HepG2 (cell line): ENCODE results near the gene ATRAID. TPM values are rescaled to one million over a fixed set of nuclear protein-coding genes. Genes with fewer than 3 reads are reported as not detected.

Experiments used
- PPARG ChIP-seq: conservative IDR thresholded peaks from 2 replicates; pipeline ENCODE4 v1.6.1; 2016; ENCODE audit warnings: missing biosample characterization, missing genetic modification reagents
- RORA ChIP-seq: sonication (generic); formaldehyde crosslinking; IDR thresholded peaks from 2 replicates; pipeline ENCODE4 v1.5.0; 2020; ENCODE audit warnings: mild to moderate bottlenecking, missing genetic modification reagents, moderate library complexity
- TBP ChIP-seq: sonication (generic); formaldehyde crosslinking; IDR thresholded peaks from 2 replicates; pipeline ENCODE4 v1.5.0; 2020; ENCODE audit warnings: missing genetic modification reagents
- ZNF772 ChIP-seq: sonication (generic); formaldehyde crosslinking; IDR thresholded peaks from 2 replicates; pipeline ENCODE4 v1.5.0; 2020; ENCODE audit warnings: mild to moderate bottlenecking, missing genetic modification reagents
- ZSCAN31 ChIP-seq: sonication (generic); formaldehyde crosslinking; IDR thresholded peaks from 2 replicates; pipeline ENCODE4 v1.5.0; 2020; ENCODE audit warnings: low read depth, mild to moderate bottlenecking, missing genetic modification reagents
- polyA plus RNA-seq, 8 experiments: library from polyadenylated mRNA; depleted of rRNA in 3 of 8; stranded (reverse) in 7 of 8; unstranded in 1 of 8; fragments of >200 nt; fragmentation: Illumina TruSeq in 4 of 8; extraction: Trizol in 4 of 8; gene quantifications; 2 replicates each; pipeline versions ENCODE4 v1.2.1 to v1.2.3, GENCODE V29; 2011 to 2016; ENCODE audit warnings: low read depth in 4 of 8, missing spikeins in 1 of 8, mixed read lengths in 1 of 8; ENCODE audit not compliant: insufficient read depth in 1 of 8
- total RNA-seq, 5 experiments: library from RNA; depleted of rRNA; stranded (reverse); fragments of >200 nt; fragmentation: Illumina TruSeq; extraction: Trizol; gene quantifications; 2 replicates each; pipeline ENCODE4 v1.2.3, GENCODE V29; 2016; ENCODE audit warnings: low read depth in 1 of 5
- TF ChIP-seq, protein P1 (sequence below): sonication (generic); formaldehyde crosslinking; IDR thresholded peaks from 2 replicates; pipeline ENCODE4 v1.5.1; 2020; ENCODE audit warnings: mild to moderate bottlenecking, missing genetic modification reagents, moderate library complexity
- TF ChIP-seq, protein P2 (sequence below): sonication (generic); formaldehyde crosslinking; IDR thresholded peaks from 2 replicates; pipeline ENCODE4 v1.4.0; 2020; ENCODE audit warnings: missing genetic modification reagents, borderline replicate concordance
- TF ChIP-seq, protein P3 (sequence below), 2 experiments: sonication (generic) in 1 of 2; formaldehyde crosslinking in 1 of 2; IDR thresholded peaks; 2 replicates each; pipeline versions ENCODE4 v1.4.0 to v1.6.1; 2016 to 2020; ENCODE audit warnings: borderline replicate concordance in 1 of 2, low read depth in 1 of 2, mild to moderate bottlenecking in 1 of 2, missing genetic modification reagents in 1 of 2

ATRAID gene
- total and polyA plus RNA-seq, 2 of the 13 experiments (the other 11 are each of a cell fraction or from before 2014, with no cell fraction given) = 207 to 382 TPM

DNA sequence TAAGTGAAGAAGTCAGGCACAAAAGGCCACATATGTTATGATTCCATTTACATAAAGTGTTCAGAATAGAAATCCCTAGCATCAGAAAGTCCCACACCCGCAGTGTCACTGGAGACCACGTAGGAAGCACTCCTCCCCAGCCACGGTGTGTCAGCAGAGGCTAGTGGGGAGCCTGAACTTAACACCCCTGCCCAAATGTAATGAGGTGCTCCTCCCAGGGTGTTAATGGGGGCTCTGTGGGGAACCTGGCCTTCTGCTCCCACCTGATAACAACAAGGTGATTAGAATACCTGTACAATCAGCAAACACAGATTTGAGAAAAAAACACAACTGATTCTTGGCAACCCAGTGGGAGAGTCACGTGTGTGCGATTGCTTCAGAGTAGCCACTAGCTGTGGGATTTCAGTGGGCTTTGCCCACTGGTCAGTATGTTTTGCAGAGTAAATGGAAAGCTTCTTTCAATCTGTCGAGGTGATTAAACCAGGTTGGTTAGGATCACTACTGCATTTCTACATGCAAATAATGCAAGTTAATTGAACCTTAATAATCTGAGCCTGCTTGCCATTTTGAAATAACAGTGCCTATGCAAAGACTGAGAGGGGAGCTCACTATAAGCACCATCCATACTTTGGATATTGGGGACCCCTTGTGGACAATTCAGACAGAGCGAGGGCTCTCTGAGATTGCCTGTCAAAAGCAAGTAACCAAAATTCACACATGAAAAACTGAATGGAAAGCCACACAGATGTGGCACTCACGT, 20.6 kb upstream of the ATRAID start (continued):
- TF ChIP-seq ZSCAN31 (CRISPR knock-in tag) (no peak), PPARG (0 out of 2 replicates have a peak, but pooled peaks have one; percentile 23), TBP (CRISPR knock-in tag) (no peak), ZNF772 (CRISPR knock-in tag) (no peak), RORA (no peak)
- TF ChIP-seq, protein P1, sequence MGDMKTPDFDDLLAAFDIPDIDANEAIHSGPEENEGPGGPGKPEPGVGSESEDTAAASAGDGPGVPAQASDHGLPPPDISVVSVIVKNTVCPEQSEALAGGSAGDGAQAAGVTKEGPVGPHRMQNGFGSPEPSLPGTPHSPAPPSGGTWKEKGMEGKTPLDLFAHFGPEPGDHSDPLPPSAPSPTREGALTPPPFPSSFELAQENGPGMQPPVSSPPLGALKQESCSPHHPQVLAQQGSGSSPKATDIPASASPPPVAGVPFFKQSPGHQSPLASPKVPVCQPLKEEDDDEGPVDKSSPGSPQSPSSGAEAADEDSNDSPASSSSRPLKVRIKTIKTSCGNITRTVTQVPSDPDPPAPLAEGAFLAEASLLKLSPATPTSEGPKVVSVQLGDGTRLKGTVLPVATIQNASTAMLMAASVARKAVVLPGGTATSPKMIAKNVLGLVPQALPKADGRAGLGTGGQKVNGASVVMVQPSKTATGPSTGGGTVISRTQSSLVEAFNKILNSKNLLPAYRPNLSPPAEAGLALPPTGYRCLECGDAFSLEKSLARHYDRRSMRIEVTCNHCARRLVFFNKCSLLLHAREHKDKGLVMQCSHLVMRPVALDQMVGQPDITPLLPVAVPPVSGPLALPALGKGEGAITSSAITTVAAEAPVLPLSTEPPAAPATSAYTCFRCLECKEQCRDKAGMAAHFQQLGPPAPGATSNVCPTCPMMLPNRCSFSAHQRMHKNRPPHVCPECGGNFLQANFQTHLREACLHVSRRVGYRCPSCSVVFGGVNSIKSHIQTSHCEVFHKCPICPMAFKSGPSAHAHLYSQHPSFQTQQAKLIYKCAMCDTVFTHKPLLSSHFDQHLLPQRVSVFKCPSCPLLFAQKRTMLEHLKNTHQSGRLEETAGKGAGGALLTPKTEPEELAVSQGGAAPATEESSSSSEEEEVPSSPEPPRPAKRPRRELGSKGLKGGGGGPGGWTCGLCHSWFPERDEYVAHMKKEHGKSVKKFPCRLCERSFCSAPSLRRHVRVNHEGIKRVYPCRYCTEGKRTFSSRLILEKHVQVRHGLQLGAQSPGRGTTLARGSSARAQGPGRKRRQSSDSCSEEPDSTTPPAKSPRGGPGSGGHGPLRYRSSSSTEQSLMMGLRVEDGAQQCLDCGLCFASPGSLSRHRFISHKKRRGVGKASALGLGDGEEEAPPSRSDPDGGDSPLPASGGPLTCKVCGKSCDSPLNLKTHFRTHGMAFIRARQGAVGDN = peak; percentile 31; the same call in 1 of the 2 replicates
- TF ChIP-seq, protein P2, sequence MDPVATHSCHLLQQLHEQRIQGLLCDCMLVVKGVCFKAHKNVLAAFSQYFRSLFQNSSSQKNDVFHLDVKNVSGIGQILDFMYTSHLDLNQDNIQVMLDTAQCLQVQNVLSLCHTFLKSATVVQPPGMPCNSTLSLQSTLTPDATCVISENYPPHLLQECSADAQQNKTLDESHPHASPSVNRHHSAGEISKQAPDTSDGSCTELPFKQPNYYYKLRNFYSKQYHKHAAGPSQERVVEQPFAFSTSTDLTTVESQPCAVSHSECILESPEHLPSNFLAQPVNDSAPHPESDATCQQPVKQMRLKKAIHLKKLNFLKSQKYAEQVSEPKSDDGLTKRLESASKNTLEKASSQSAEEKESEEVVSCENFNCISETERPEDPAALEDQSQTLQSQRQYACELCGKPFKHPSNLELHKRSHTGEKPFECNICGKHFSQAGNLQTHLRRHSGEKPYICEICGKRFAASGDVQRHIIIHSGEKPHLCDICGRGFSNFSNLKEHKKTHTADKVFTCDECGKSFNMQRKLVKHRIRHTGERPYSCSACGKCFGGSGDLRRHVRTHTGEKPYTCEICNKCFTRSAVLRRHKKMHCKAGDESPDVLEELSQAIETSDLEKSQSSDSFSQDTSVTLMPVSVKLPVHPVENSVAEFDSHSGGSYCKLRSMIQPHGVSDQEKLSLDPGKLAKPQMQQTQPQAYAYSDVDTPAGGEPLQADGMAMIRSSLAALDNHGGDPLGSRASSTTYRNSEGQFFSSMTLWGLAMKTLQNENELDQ (CRISPR knock-in tag) = 0 out of 2 replicates have a peak, but pooled peaks have one; percentile 50
- TF ChIP-seq, protein P3, sequence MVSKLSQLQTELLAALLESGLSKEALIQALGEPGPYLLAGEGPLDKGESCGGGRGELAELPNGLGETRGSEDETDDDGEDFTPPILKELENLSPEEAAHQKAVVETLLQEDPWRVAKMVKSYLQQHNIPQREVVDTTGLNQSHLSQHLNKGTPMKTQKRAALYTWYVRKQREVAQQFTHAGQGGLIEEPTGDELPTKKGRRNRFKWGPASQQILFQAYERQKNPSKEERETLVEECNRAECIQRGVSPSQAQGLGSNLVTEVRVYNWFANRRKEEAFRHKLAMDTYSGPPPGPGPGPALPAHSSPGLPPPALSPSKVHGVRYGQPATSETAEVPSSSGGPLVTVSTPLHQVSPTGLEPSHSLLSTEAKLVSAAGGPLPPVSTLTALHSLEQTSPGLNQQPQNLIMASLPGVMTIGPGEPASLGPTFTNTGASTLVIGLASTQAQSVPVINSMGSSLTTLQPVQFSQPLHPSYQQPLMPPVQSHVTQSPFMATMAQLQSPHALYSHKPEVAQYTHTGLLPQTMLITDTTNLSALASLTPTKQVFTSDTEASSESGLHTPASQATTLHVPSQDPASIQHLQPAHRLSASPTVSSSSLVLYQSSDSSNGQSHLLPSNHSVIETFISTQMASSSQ (IDR thresholded peaks at IDR 0.05; ENCODE audit: low read depth) = no peak
- TF ChIP-seq, protein P3 (CRISPR knock-in tag; IDR thresholded peaks at IDR 0.05; ENCODE audit: borderline replicate concordance) = no peak
